ENCODE data around the gene YOD1.

Gene YOD1

GRCh38 chr1:207081088-207081487, 30.1 kb upstream of the YOD1 start:
- H3K36me3 ChIP-seq (ENCODE audit: control insufficient read depth, insufficient read depth, low read length): no peaks in the 10 kb centered on the region
- H3K9ac ChIP-seq (ENCODE audit: low read length): no peak overlapping the region
- no peak overlapping the region for H3K27ac ChIP-seq (ENCODE audit: low read depth, low read length)
- no peaks in the 10 kb centered on the region for H3K4me1 ChIP-seq (ENCODE audit: control insufficient read depth, insufficient read depth, low read length)
- H3K27me3 ChIP-seq (ENCODE audit: control insufficient read depth, insufficient read depth, low read length): no peaks in the 10 kb centered on the region
- no peak overlapping the region for H3K4me3 ChIP-seq (ENCODE audit: low read length)

- Histone ChIP-seq H3K4me1 (ENCODE audit: control insufficient read depth, insufficient read depth, low read length) (no peaks in the 10 kb centered on the region), H3K9ac (ENCODE audit: low read length) (no peak overlapping the region), H3K4me3 (ENCODE audit: low read length) (no peak overlapping the region), H3K27ac (ENCODE audit: low read depth, low read length) (no peak overlapping the region), H3K27me3 (ENCODE audit: control insufficient read depth, insufficient read depth, low read length) (no peaks in the 10 kb centered on the region), H3K36me3 (ENCODE audit: control insufficient read depth, insufficient read depth, low read length) (no peaks in the 10 kb centered on the region)
These were observed 28.8 kb upstream of the YOD1 start for GRCh38 chr1:207079706-207080241.

- no peaks in the 10 kb centered on the region for H3K4me1 ChIP-seq (ENCODE audit: control insufficient read depth, insufficient read depth, low read length)
- no peak overlapping the region for H3K9ac ChIP-seq (ENCODE audit: low read length)
- no peaks in the 10 kb centered on the region for H3K36me3 ChIP-seq (ENCODE audit: control insufficient read depth, insufficient read depth, low read length)
- no peak overlapping the region for H3K4me3 ChIP-seq (ENCODE audit: low read length)
- no peak overlapping the region for H3K27ac ChIP-seq (ENCODE audit: low read depth, low read length)
- no peaks in the 10 kb centered on the region for H3K27me3 ChIP-seq (ENCODE audit: control insufficient read depth, insufficient read depth, low read length)
These were observed 27.6 kb upstream of the YOD1 start for GRCh38 chr1:207078578-207079132.

GRCh38 chr1:207077470-207078377, 26.7 kb upstream of the YOD1 start:
- Histone ChIP-seq H3K27ac (ENCODE audit: low read depth, low read length) (no peak overlapping the region), H3K9ac (ENCODE audit: low read length) (no peak overlapping the region), H3K4me3 (ENCODE audit: low read length) (no peak overlapping the region), H3K27me3 (ENCODE audit: control insufficient read depth, insufficient read depth, low read length) (no peaks in the 10 kb centered on the region), H3K4me1 (ENCODE audit: control insufficient read depth, insufficient read depth, low read length) (no peaks in the 10 kb centered on the region), H3K36me3 (ENCODE audit: control insufficient read depth, insufficient read depth, low read length) (no peaks in the 10 kb centered on the region)

GRCh38 chr1:207077012-207077411, 26.0 kb upstream of the YOD1 start:
- H3K27ac ChIP-seq (ENCODE audit: low read depth, low read length): no peak overlapping the region
- H3K9ac ChIP-seq (ENCODE audit: low read length): no peak overlapping the region
- no peaks in the 10 kb centered on the region for H3K27me3 ChIP-seq (ENCODE audit: control insufficient read depth, insufficient read depth, low read length)
- no peaks in the 10 kb centered on the region for H3K4me1 ChIP-seq (ENCODE audit: control insufficient read depth, insufficient read depth, low read length)
- H3K36me3 ChIP-seq (ENCODE audit: control insufficient read depth, insufficient read depth, low read length): peaks cover 5% of the 10 kb centered on the region
- no peak overlapping the region for H3K4me3 ChIP-seq (ENCODE audit: low read length)

- no peaks in the 10 kb centered on the region for H3K4me1 ChIP-seq (ENCODE audit: control insufficient read depth, insufficient read depth, low read length)
- H3K9ac ChIP-seq (ENCODE audit: low read length): no peak overlapping the region
- no peak overlapping the region for H3K27ac ChIP-seq (ENCODE audit: low read depth, low read length)
- H3K36me3 ChIP-seq (ENCODE audit: control insufficient read depth, insufficient read depth, low read length): peaks cover 7% of the 10 kb centered on the region
- no peaks in the 10 kb centered on the region for H3K27me3 ChIP-seq (ENCODE audit: control insufficient read depth, insufficient read depth, low read length)
- no peak overlapping the region for H3K4me3 ChIP-seq (ENCODE audit: low read length)
These were observed 25.4 kb upstream of the YOD1 start for GRCh38 chr1:207076181-207076955.

GRCh38 chr1:207073906-207074820, 23.2 kb upstream of the YOD1 start:
- H3K36me3 ChIP-seq (ENCODE audit: control insufficient read depth, insufficient read depth, low read length): peaks cover 13% of the 10 kb centered on the region
- no peaks in the 10 kb centered on the region for H3K27me3 ChIP-seq (ENCODE audit: control insufficient read depth, insufficient read depth, low read length)
- H3K4me1 ChIP-seq (ENCODE audit: control insufficient read depth, insufficient read depth, low read length): no peaks in the 10 kb centered on the region
- no peak overlapping the region for H3K4me3 ChIP-seq (ENCODE audit: low read length)
- no peak overlapping the region for H3K27ac ChIP-seq (ENCODE audit: low read depth, low read length)
- H3K9ac ChIP-seq (ENCODE audit: low read length): no peak overlapping the region

GRCh38 chr1:207072233-207072632, 21.2 kb upstream of the YOD1 start:
- Histone ChIP-seq H3K27ac (ENCODE audit: low read depth, low read length) (no peak overlapping the region), H3K4me3 (ENCODE audit: low read length) (no peak overlapping the region), H3K4me1 (ENCODE audit: control insufficient read depth, insufficient read depth, low read length) (no peaks in the 10 kb centered on the region), H3K9ac (ENCODE audit: low read length) (no peak overlapping the region), H3K27me3 (ENCODE audit: control insufficient read depth, insufficient read depth, low read length) (no peaks in the 10 kb centered on the region), H3K36me3 (ENCODE audit: control insufficient read depth, insufficient read depth, low read length) (peaks cover 13% of the 10 kb centered on the region)

- no peak overlapping the region for H3K9ac ChIP-seq (ENCODE audit: low read length)
- no peak overlapping the region for H3K4me3 ChIP-seq (ENCODE audit: low read length)
- no peak overlapping the region for H3K27ac ChIP-seq (ENCODE audit: low read depth, low read length)
- no peaks in the 10 kb centered on the region for H3K27me3 ChIP-seq (ENCODE audit: control insufficient read depth, insufficient read depth, low read length)
- H3K36me3 ChIP-seq (ENCODE audit: control insufficient read depth, insufficient read depth, low read length): peaks cover 13% of the 10 kb centered on the region
- H3K4me1 ChIP-seq (ENCODE audit: control insufficient read depth, insufficient read depth, low read length): no peaks in the 10 kb centered on the region
These were observed 20.4 kb upstream of the YOD1 start for GRCh38 chr1:207071426-207071825.

GRCh38 chr1:207070811-207071210, 19.8 kb upstream of the YOD1 start:
- Histone ChIP-seq H3K27me3 (ENCODE audit: control insufficient read depth, insufficient read depth, low read length) (no peaks in the 10 kb centered on the region), H3K36me3 (ENCODE audit: control insufficient read depth, insufficient read depth, low read length) (peaks cover 13% of the 10 kb centered on the region), H3K4me1 (ENCODE audit: control insufficient read depth, insufficient read depth, low read length) (no peaks in the 10 kb centered on the region), H3K27ac (ENCODE audit: low read depth, low read length) (no peak overlapping the region), H3K4me3 (ENCODE audit: low read length) (no peak overlapping the region), H3K9ac (ENCODE audit: low read length) (no peak overlapping the region)

GRCh38 chr1:207069858-207070506, 19.0 kb upstream of the YOD1 start:
- Histone ChIP-seq H3K27ac (ENCODE audit: low read depth, low read length) (no peak overlapping the region), H3K4me3 (ENCODE audit: low read length) (no peak overlapping the region), H3K36me3 (ENCODE audit: control insufficient read depth, insufficient read depth, low read length) (peaks cover 15% of the 10 kb centered on the region), H3K27me3 (ENCODE audit: control insufficient read depth, insufficient read depth, low read length) (no peaks in the 10 kb centered on the region), H3K9ac (ENCODE audit: low read length) (no peak overlapping the region), H3K4me1 (ENCODE audit: control insufficient read depth, insufficient read depth, low read length) (no peaks in the 10 kb centered on the region)

All from rectal smooth muscle tissue (tissue), 1 donor.